ENCODE measurements around the gene RPS6KA6. TPM values are rescaled to one million over a fixed set of nuclear protein-coding genes. Genes with fewer than 3 reads are reported as not detected.

The RPS6KA6 gene
- total RNA-seq, 2 experiments from 2014 or later: not detected

DNA sequence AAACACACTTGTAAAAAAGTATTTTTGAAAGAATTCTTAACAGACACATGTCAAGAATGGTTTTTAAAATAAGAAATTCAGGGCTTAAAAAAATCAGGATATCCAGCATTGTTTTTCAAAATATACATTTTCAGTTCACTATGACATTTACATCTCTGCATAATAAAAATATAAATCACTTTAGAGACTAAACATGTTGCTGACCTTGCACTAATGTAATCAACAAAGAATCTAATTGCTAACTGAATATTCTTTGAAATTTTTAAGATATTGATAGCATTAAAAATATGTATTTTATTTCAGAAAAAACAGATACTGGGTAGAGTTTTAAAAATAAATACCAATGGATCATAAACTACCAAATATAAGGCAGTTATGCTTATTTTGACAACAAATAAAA lies 26.4 kb downstream of the RPS6KA6 start:
- Mint-ChIP-seq H3K27ac (no peak overlapping the region), H3K27me3 (no peaks in the 10 kb centered on the region), H3K9me3 (no peaks in the 10 kb centered on the region), H3K36me3 (ENCODE audit: low read depth) (no peaks in the 10 kb centered on the region), H3K4me3 (no peak overlapping the region), H3K4me1 (ENCODE audit: low read depth) (no peaks in the 10 kb centered on the region)
- no peaks in the 10 kb centered on the region for H3K36me3 ChIP-seq (ENCODE audit: insufficient read depth, low read length)
- intact Hi-C loops (cut with DNase I, micrococcal nuclease): no loop called here
- ChIA-PET CTCF (no interaction called here), POLR2A (no interaction called here)
- H3K27me3 ChIP-seq (ENCODE audit: control insufficient read depth in 1 of 2, insufficient read depth in 2 of 2, low read length in 2 of 2): no peaks in the 10 kb centered on the region
- ATAC-seq (ENCODE audit: poor library complexity): no peak
- TF ChIP-seq, protein P1, sequence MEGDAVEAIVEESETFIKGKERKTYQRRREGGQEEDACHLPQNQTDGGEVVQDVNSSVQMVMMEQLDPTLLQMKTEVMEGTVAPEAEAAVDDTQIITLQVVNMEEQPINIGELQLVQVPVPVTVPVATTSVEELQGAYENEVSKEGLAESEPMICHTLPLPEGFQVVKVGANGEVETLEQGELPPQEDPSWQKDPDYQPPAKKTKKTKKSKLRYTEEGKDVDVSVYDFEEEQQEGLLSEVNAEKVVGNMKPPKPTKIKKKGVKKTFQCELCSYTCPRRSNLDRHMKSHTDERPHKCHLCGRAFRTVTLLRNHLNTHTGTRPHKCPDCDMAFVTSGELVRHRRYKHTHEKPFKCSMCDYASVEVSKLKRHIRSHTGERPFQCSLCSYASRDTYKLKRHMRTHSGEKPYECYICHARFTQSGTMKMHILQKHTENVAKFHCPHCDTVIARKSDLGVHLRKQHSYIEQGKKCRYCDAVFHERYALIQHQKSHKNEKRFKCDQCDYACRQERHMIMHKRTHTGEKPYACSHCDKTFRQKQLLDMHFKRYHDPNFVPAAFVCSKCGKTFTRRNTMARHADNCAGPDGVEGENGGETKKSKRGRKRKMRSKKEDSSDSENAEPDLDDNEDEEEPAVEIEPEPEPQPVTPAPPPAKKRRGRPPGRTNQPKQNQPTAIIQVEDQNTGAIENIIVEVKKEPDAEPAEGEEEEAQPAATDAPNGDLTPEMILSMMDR (IDR thresholded peaks at IDR 0.05): no peak
- H3K27ac ChIP-seq (ENCODE audit: low read depth in 1 of 2, low read length in 2 of 2): no peak overlapping the region
- no peak for DNase-seq
- H3K4me3 ChIP-seq (ENCODE audit: low read length): no peak overlapping the region
- no peaks in the 10 kb centered on the region for H3K9me3 ChIP-seq (ENCODE audit: control insufficient read depth in 1 of 2, insufficient read depth in 1 of 2, low read length in 2 of 2)
- H3K4me1 ChIP-seq (ENCODE audit: insufficient read depth, low read length): no peaks in the 10 kb centered on the region

GRCh38 chrX:84160736-84161135 lies 27.3 kb downstream of the RPS6KA6 start:
- TF ChIP-seq, protein P1 (IDR thresholded peaks at IDR 0.05): no peak
- Histone ChIP-seq H3K27ac (ENCODE audit: low read depth in 1 of 2, low read length in 2 of 2) (no peak overlapping the region), H3K36me3 (ENCODE audit: insufficient read depth, low read length) (no peaks in the 10 kb centered on the region), H3K9me3 (ENCODE audit: control insufficient read depth in 1 of 2, insufficient read depth in 1 of 2, low read length in 2 of 2) (no peaks in the 10 kb centered on the region), H3K4me1 (ENCODE audit: insufficient read depth, low read length) (no peaks in the 10 kb centered on the region), H3K27me3 (ENCODE audit: control insufficient read depth in 1 of 2, insufficient read depth in 2 of 2, low read length in 2 of 2) (no peaks in the 10 kb centered on the region), H3K4me3 (ENCODE audit: low read length) (no peak overlapping the region)
- no peaks in the 10 kb centered on the region for H3K4me1 Mint-ChIP-seq (ENCODE audit: low read depth)
- POLR2A ChIA-PET: no interaction called here
- no peaks in the 10 kb centered on the region for H3K9me3 Mint-ChIP-seq
- no peak overlapping the region for H3K27ac Mint-ChIP-seq
- H3K4me3 Mint-ChIP-seq: no peak overlapping the region
- H3K36me3 Mint-ChIP-seq (ENCODE audit: low read depth): no peaks in the 10 kb centered on the region
- intact Hi-C loops (cut with DNase I, micrococcal nuclease): no loop called here
- DNase-seq (no peak), ATAC-seq (ENCODE audit: poor library complexity) (no peak)
- H3K27me3 Mint-ChIP-seq: no peaks in the 10 kb centered on the region
- CTCF ChIA-PET: no interaction called here

DNA sequence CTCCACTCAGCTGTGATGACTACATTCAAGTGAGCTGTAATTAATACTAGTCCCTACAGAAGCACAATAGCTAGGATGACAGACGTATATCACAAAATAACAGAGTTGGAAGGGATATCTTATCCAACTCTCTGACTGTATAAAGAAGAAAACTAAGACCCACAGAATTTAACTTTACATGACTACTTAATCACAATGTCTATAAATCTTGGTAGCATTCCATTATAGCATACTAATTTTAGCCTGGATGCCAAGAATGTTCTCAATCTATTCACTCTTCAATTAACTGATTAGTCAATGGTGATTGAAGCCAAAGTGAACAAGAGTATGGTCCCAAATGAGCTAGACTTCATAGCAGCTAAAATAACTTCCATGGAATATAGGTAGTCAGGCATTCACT lies 31.2 kb downstream of the RPS6KA6 start:
- no peak overlapping the region for H3K4me3 Mint-ChIP-seq
- no peaks in the 10 kb centered on the region for H3K9me3 ChIP-seq (ENCODE audit: control insufficient read depth in 1 of 2, insufficient read depth in 1 of 2, low read length in 2 of 2)
- H3K27me3 Mint-ChIP-seq: no peaks in the 10 kb centered on the region
- H3K27ac ChIP-seq (ENCODE audit: low read depth in 1 of 2, low read length in 2 of 2): no peak overlapping the region
- no peak overlapping the region for H3K27ac Mint-ChIP-seq
- H3K36me3 Mint-ChIP-seq (ENCODE audit: low read depth): no peaks in the 10 kb centered on the region
- no peaks in the 10 kb centered on the region for H3K4me1 Mint-ChIP-seq (ENCODE audit: low read depth)
- intact Hi-C loops (cut with DNase I, micrococcal nuclease): no loop called here
- H3K4me1 ChIP-seq (ENCODE audit: insufficient read depth, low read length): no peaks in the 10 kb centered on the region
- H3K27me3 ChIP-seq (ENCODE audit: control insufficient read depth in 1 of 2, insufficient read depth in 2 of 2, low read length in 2 of 2): no peaks in the 10 kb centered on the region
- DNase-seq (no peak), ATAC-seq (ENCODE audit: poor library complexity) (no peak)
- TF ChIP-seq, protein P1 (IDR thresholded peaks at IDR 0.05): no peak
- H3K4me3 ChIP-seq (ENCODE audit: low read length): no peak overlapping the region
- peaks cover 2% of the 10 kb centered on the region for H3K9me3 Mint-ChIP-seq
- ChIA-PET POLR2A (no interaction called here), CTCF (no interaction called here)
- no peaks in the 10 kb centered on the region for H3K36me3 ChIP-seq (ENCODE audit: insufficient read depth, low read length)
